Activated T-cell treated with anti-CD3 and anti-CD28 coated beads for 48 hours (primary cell): ENCODE results near the gene HES4.
"Not testable (repeated sequence)": the region's sequence is repeated elsewhere in the genome, so short reads cannot be mapped to it uniquely, and the experiment has no call there.

ENCODE experiments used
- DNase-seq: peaks from one replicate; pipeline ENCODE4 v3.0.0-alpha.2; 2020; ENCODE audit warnings: low read depth

HES4 gene

DNA sequence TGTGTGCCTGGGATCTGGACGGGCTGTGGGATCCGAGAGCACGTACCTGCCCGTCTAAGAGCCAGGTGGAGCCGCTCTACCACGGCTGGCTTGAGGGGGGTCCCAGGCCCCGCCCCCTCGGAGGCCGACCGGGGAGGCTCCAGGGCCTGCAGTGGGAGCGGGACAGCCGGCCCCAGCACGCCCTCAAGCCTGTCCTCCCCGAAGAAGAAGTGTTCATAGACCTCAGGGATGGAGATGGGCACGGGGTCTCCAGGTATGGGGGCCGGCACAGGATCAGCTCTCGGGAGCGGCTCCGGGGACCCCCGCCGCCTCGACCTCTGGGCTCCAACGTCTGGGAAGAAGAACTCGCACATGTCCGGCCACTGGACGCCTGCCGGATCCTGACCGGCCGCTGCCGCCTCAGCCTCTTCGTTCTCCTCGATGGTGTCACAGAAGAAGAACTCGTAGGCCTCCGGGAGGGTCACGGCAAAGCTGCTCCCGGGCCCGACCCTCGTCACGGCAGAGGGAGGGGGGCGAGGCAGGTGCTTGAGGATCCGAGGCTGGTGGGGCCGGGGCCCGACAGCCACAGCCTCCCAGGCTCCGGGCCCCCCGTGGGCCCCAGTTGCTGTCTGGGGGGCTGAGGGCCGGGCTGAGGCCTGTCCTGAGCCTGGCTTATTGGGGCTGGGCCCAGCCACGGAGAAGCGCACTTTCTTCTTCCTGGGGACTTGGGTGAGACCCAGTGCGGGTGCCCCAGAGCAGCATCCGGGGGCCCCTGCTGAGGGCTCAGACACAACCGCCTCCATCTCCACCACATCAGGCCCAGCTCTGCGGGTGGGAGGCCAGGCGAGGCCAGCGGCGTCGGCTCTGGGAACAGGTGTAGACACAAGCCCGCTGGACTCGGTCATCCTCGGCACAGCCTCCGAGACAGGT lies 20.8 kb downstream of the HES4 start:
- DNase-seq: no peak

DNA sequence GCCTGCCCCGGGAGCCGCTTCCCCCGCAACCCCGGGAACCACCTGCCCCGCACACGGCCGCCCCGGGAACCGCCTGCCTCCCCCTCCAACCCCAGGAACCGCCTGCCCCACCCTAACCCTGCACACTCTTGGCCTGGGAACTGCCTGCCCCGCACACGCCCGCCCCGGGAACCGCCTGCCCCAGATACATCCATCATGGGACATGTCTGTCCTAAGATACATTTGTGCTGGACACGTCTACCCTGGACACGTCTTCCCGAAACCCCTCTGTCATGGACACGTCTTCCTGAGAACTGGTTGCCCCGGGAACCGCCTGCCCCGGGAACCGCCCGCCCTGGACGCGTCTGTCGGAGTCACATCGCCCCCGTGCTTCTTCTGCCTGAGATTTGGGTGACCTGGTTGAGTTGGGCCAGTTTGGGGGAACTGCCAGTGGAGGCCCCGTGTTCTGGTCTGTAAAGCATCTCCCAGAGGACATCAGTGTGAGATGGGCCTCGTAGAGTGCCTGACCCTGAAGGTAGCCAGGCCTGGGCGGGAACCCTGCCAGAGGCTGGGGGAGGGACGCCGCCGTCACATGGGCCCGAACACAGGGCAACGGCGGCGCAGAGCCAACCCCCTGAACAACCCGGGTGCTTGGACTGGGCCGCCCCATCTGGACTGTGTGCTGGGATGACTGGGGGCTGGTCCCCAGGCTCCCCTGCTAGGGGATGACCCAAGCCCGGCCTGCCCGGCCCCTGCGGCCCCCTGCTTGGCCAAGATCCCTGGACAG lies 21.6 kb downstream of the HES4 start:
- no peak for DNase-seq

GRCh38 chr1:976791-977190 lies 23.1 kb downstream of the HES4 start:
- not testable (repeated sequence) for DNase-seq

DNA sequence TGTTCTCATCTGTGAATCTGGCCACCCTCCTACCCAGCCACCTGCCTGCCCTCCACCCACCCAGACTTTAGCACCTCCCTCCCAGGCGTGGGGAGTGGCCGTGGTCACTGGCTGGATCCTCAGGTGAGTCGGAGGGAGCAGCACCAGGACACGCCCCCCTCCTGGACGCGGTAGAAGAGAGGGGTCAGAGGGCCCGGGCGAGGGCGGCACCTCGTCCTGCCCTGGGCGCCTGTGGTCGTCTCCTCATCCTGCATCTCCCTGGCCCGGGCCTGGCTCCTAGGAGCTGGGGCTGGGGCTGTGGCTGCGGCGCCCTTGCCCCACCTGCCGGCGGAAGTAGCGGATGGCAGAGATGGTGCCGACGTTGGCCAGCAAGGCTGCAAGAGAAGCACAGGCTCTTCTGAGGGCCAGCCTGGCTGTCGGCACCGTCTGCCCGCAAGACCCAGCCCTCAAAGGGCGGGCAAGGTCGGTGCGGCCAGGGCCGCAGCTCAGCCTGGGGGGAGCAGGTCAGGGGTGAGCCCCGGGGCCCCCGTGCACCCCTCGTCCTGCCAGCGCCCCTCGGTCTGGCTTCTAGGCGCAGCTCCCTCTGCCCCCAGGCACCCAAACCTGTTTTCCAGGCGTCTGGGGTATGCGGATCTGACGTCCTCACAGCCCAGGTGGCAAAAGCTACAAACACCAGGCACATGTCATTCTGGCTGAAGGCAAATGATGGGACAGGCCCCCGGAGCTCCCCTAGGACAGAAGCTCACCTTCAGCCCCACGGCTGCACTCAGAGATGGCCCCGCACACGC lies 23.8 kb downstream of the HES4 start:
- DNase-seq: peak; percentile 65

GRCh38 chr1:975365-975764 lies 24.5 kb downstream of the HES4 start:
- no peak for DNase-seq

DNA sequence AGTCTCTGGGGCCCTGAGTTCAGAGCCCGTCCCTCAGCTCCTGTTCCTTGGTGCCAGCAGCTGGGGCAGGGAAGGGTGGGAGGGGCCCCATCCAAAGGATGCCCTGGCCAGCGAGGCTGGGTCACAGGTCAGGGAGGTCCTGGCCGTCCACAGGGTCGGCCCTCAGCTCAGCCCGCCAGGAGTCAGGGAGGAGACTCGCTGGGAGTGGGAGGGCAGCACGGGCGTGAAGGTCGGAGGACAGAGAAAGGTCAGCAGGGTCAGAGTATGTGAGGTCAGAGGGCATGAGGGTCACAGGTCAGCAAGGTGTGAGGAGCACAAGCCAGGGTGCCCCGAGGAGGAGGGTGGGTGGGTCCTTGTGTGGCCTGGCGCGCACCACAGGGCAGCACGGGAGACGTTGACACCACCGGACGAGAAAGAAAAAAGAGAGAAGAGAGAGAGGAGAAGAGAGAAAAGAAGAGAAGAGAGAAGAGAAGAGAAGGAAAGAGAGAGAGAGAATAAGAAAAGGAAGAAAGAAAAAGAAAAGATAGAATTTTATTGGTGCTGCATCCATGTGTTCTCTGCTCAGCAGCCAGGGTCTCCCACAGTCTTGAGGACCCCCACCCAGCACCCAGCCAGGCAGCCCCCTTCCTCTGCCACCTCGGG lies 25.1 kb downstream of the HES4 start:
- no peak for DNase-seq

- DNase-seq: no peak
Observed at GRCh38 chr1:974293-974640, 25.6 kb downstream of the HES4 start.

GRCh38 chr1:973459-974292 lies 26.2 kb downstream of the HES4 start:
- no peak for DNase-seq

GRCh38 chr1:972726-973458 lies 27.0 kb downstream of the HES4 start:
- DNase-seq: no peak

DNA sequence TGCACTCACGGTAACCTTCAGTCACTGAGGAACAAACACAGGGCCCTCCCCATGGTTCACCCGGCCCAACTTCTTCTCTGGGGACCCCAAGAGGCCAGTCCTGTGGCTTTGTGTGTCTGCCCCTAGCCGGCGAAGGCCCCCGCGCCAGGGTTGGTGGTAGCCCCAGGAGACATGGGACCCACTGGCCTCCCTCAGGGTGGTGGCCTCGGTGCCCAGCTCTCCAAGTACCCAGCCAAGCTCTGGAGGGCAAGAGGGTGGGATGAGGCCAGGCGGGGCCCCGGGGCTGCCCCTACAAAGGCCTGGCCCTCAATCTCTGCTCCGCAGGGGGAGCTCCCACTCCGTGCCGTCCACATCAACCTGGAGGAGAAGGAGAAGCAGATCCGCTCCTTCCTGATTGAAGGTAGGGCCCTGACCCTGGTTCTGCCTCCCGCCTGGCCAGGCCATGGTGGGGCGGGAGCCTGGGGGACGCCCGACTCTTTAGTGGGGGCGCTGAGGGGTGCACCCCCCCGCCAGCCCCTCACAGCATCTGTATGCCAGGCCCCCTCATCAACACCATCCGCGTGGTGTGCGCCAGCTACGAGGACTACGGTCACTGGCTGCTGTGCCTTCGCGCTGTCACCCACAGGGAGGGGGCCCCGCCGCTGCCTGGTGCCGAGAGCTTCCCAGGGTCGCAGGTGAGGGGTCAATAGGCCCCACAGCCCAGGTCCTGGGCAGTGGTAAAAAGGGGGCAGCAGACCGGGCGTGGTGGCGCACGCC lies 28.0 kb downstream of the HES4 start:
- no peak for DNase-seq

DNA sequence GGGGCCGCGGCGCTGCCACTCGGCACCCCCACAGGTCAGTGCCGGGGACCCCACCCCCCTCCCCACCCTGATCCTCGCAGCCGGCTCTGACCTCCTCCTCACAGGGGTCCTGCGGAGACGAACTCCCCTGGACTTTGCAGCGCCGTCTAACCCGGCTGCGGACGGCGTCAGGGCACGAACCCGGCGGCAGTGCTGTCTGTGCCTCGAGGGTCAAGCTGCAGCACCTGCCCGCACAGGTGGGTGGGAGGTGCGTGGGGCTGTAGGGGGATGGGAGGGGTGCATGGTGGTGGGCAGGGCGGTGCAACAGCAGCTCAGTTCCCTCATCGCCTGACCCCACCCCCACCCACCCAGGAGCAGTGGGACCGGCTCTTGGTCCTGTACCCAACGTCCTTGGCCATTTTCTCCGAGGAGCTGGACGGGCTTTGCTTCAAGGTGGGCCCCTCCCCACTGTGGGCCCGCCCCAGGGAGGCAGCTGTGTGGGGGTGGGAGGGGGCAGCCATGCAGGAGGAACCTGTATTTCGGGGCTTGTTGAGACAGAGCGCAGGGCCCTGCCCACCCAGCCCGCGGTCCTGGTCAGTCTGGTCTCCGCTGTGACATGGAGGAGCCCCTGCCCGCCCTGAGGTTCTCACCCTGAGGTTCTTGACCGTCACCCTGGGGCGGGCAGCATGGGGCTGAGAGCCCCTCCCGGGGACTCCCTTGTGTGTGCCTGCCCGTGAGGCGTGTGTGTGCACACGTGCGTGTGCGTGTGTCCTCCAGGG lies 28.7 kb downstream of the HES4 start:
- DNase-seq: no peak

DNA sequence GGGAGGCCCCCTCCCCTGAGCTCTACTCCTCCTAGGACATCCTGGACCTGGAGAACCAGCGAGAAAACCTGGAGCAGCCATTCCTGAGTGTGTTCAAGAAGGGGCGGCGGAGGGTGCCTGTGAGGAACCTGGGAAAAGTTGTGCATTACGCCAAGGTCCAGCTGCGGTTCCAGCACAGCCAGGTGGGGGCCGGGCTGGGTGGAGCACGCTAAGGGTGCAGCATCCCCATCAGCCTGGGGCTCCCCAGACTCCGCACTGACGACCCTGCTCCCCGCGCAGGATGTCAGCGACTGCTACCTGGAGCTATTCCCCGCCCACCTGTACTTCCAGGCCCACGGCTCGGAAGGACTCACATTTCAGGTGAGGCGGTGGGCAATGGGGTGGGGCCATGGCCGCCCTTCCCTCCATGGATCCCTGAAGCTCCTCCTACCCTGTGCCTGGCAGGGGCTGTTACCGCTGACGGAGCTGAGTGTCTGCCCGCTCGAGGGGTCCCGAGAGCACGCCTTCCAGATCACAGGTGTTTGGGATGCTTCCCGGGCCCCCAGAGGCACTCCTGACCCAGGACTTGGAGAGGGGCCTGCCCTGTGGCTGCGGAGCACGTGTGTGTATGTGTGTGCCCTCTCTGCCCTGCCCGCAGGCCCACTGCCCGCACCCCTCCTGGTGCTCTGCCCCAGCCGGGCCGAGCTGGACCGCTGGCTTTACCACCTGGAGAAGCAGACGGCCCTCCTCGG lies 29.5 kb downstream of the HES4 start:
- DNase-seq: no peak

- no peak for DNase-seq
Observed at GRCh38 chr1:969260-969855, 30.5 kb downstream of the HES4 start.

DNA sequence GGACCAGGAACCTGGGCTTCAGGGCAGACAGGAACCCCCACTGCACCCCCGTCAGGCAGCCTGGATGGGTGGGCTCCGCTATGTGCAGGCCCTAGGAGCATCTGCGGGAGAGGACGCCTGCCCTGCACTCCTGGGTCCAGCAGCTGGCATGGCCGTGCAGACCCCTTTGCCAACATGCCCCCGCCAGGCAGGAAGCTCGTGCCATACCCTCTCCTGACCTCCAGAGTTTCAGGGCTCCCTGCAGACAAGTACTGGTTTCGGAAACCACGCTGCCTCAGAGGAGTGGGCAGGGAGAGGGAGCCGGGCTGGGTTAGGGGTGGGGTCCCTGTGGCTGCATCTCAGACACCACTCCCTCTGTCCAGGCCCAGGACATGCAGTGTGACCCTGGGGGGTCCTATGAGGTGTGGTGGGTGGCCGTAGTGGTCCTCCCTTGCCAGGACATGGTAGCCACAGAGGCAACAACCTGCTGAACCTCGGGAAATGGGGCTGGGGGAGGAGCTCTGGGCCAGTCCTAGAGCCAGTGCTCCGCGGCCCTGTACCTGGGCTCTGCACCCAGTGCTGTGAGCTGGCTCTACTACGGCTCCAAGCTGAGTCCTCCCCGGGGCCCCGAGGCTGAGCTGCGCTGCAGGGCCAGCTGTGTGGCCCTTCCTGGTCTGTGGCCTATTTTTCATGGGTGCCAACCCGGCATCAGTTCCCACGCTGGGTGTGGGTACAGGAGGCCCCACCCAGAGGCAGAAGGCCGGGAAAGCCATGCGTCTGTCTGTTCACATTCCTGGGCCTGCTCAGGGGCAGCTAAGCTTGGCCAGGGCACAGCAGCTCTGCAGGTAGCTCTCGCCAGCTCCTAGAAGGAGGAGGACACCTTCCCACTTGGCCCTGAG lies 32.2 kb downstream of the HES4 start:
- no peak for DNase-seq

DNA sequence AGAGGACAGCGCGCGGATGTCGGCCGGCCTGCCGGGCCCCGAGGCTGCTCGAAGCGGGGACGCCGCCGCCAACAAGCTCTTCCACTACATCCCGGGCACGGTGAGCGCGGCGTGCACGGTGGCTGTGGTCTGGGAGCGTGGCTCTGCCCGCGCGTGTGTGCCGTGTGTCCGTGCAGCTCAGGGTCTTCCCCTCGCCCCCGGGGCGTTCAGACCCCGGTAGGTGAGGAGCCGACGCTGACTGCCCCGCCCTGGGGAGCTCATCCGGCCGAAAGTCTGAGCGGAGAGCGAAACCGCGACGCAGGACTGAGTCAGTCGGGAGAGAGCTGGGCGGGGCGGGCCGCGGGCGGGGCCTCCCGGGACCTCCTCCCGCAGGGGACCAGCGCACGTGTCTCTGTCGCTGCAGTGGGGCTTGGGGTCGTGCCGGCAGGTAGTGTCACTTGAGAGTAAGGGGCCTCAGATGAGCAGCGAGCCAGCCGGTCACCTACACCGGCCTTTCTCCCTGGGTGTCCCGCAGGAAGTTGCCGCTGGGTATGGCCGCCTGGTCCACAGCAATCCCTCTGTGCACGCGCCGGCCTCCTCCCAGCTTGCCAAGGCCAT lies 33.1 kb downstream of the HES4 start:
- peak; percentile 83 for DNase-seq

DNA sequence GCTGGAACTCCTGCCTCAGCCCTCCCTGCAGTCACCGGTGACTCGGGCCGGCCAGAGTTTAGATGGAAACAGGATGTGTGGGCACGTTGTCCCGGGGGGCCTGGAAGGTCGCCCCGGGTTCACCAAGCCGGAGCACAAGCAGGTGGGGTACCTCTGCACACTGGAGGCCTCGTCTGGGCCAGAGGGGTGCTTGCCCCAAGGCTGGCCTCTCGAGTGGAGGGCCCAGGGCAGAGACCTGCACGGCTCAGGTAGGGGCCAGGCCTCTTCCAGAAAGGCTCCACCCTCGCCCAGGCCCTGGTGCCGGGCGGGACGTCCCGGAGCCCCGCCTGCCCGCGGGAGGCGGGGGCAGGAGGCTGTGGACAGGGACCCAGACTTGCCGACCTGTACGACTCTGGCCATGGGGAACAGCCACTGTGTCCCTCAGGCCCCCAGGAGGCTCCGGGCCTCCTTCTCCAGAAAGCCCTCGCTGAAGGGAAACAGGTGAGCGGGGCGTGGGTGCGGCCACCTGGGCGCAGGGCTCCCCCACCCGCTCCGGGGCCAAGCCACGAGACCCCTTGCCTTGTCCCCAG lies 33.7 kb downstream of the HES4 start, which contains the start of gene PLEKHN1:
Gene PLEKHN1 (plus strand): TSS at position 348 of the 569 bp plus-strand sequence. CDS start 50 bp downstream, at position 398.
- DNase-seq: peak; percentile 27
